OCI-LY7 (cell line): ENCODE results near the gene DIP2C. TPM values are rescaled to one million over a fixed set of nuclear protein-coding genes. Genes with fewer than 3 reads are reported as not detected.

ENCODE experiments used
- BruUV-seq: library from RNA; stranded (reverse); fragments of 400-500 nt; replicated peaks from 2 replicates; lab custom pipeline; 2021; lab: Mats Ljungman, UMichigan
- CTCF ChIA-PET: fragments of 300-600 bp; sonication (Branson Sonifier 250); formaldehyde crosslinking; loops from one replicate; lab custom pipeline; 2022; ENCODE audit warnings: antibody characterized with exemption; ENCODE audit not compliant: unreplicated experiment; lab: Charles Lee
- POLR2A ChIA-PET: fragments of 300-600 bp; sonication (Branson Sonifier 250); formaldehyde crosslinking; loops from one replicate; lab custom pipeline; 2022; ENCODE audit warnings: antibody characterized with exemption; lab: Charles Lee
- DNase-seq: peaks from one replicate; pipeline ENCODE4 v3.0.0-alpha.2; 2015; ENCODE audit warnings: low spot score
- H2AFZ ChIP-seq: fragments of 200-600 bp; sonication (generic), shearing (Covaris generic); 2 replicates; pipeline ENCODE4 v1.6.1; 2014; ENCODE audit warnings: mild to moderate bottlenecking, antibody characterized with exemption, low read length, moderate library complexity
- H3K27ac ChIP-seq: fragments of 200-600 bp; sonication (generic); 2 replicates; pipeline ENCODE4 v1.5.1; 2014; ENCODE audit warnings: mixed run types, low read depth, mild to moderate bottlenecking, moderate library complexity, low read length, inconsistent platforms; ENCODE audit not compliant: poor library complexity, severe bottlenecking
- H3K36me3 ChIP-seq: fragments of 200-600 bp; sonication (generic); 2 replicates; pipeline ENCODE4 v1.6.1; 2014; ENCODE audit warnings: mild to moderate bottlenecking, antibody characterized with exemption, low read length, moderate library complexity, mixed read lengths; ENCODE audit not compliant: insufficient read depth
- H3K4me1 ChIP-seq: fragments of 200-600 bp; sonication (generic); 2 replicates; pipeline ENCODE4 v1.5.1; 2014; ENCODE audit warnings: mild to moderate bottlenecking, low read length; ENCODE audit not compliant: insufficient read depth, poor library complexity, severe bottlenecking
- H3K4me2 ChIP-seq: fragments of 200-600 bp; sonication (generic); 2 replicates; pipeline ENCODE4 v1.6.1; 2014; ENCODE audit warnings: mild to moderate bottlenecking, low read length
- H3K4me3 ChIP-seq: fragments of 200-600 bp; sonication (generic); 2 replicates; pipeline ENCODE4 v1.5.1; 2014; ENCODE audit warnings: mild to moderate bottlenecking, low read depth, low read length; ENCODE audit not compliant: poor library complexity, severe bottlenecking
- H3K79me2 ChIP-seq: fragments of 200-600 bp; sonication (generic); 2 replicates; pipeline ENCODE4 v1.6.1; 2016; ENCODE audit warnings: low read depth, mild to moderate bottlenecking, low read length, moderate library complexity, mixed read lengths; ENCODE audit not compliant: insufficient read depth
- H3K9me2 ChIP-seq: fragments of 200-600 bp; sonication (generic); 2 replicates; pipeline ENCODE4 v1.6.1; 2016; ENCODE audit warnings: mild to moderate bottlenecking, low read length, mixed read lengths; ENCODE audit not compliant: insufficient read depth
- H3K9me3 ChIP-seq: fragments of 200-600 bp; sonication (generic); 2 replicates; pipeline ENCODE4 v1.6.1; 2014; ENCODE audit warnings: mild to moderate bottlenecking, mixed run types, low read length, mixed read lengths
- H4K20me1 ChIP-seq: fragments of 200-600 bp; sonication (generic); 2 replicates; pipeline ENCODE4 v1.6.1; 2014; ENCODE audit warnings: mild to moderate bottlenecking, antibody characterized with exemption, low read length, moderate library complexity, mixed read lengths; ENCODE audit not compliant: insufficient read depth
- EZH2phosphoT487 ChIP-seq: fragments of 200-600 bp; sonication (generic); IDR thresholded peaks from 2 replicates; pipeline ENCODE4 v1.6.1; 2018; ENCODE audit warnings: low read depth, borderline replicate concordance, mild to moderate bottlenecking, mixed run types, antibody characterized with exemption, low read length, moderate library complexity, mixed read lengths
- intact Hi-C: fragments of 100-400 bp; cut with micrococcal nuclease; formaldehyde crosslinking; loops from one replicate; pipeline ENCODE4 v1.10.0; 2022; ENCODE audit not compliant: unreplicated experiment
- total RNA-seq, 2 experiments: library from RNA; depleted of rRNA in 1 of 2; stranded (reverse); fragments of >200 nt in 1 of 2; shearing (Covaris generic) in 1 of 2; gene quantifications; 2 replicates each; pipeline ENCODE4 v1.2.3, GENCODE V29; 2014 to 2022
- TF ChIP-seq, protein P1 (sequence below): fragments of 200-600 bp; sonication (generic); conservative IDR thresholded peaks from 2 replicates; pipeline ENCODE4 v1.5.1; 2014; ENCODE audit warnings: mild to moderate bottlenecking, antibody characterized with exemption, low read length, moderate library complexity, mixed read lengths

The DIP2C gene
- total RNA-seq, 2 experiments from 2014 or later = 10.9 to 29.5 TPM

GRCh38 chr10:241451-241850 is 448.0 kb downstream of the DIP2C start:
- Histone ChIP-seq H3K4me1 (peaks cover 5% of the 10 kb centered on the region), H3K79me2 (no peaks in the 10 kb centered on the region), H3K4me3 (no peak overlapping the region), H3K9me2 (no peaks in the 10 kb centered on the region), H3K4me2 (no peak overlapping the region), H3K36me3 (no peaks in the 10 kb centered on the region), H3K27ac (no peak overlapping the region), H4K20me1 (no peaks in the 10 kb centered on the region), H2AFZ (no peak overlapping the region), H3K9me3 (no peaks in the 10 kb centered on the region)
- ChIA-PET CTCF (no interaction called here), POLR2A (interaction anchor here (0.6 to 0.8 kb wide), 2 partner anchors 11 to 729 kb away, joined by 3 read pairs; no protein-coding TSS in a partner anchor)
- no peak for DNase-seq
- intact Hi-C loops = no loop called here
- TF ChIP-seq EZH2phosphoT487 = no peak
- TF ChIP-seq, protein P1, sequence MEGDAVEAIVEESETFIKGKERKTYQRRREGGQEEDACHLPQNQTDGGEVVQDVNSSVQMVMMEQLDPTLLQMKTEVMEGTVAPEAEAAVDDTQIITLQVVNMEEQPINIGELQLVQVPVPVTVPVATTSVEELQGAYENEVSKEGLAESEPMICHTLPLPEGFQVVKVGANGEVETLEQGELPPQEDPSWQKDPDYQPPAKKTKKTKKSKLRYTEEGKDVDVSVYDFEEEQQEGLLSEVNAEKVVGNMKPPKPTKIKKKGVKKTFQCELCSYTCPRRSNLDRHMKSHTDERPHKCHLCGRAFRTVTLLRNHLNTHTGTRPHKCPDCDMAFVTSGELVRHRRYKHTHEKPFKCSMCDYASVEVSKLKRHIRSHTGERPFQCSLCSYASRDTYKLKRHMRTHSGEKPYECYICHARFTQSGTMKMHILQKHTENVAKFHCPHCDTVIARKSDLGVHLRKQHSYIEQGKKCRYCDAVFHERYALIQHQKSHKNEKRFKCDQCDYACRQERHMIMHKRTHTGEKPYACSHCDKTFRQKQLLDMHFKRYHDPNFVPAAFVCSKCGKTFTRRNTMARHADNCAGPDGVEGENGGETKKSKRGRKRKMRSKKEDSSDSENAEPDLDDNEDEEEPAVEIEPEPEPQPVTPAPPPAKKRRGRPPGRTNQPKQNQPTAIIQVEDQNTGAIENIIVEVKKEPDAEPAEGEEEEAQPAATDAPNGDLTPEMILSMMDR = no peak
- BruUV-seq = no TSS peak

GRCh38 chr10:239109-239508 is 450.4 kb downstream of the DIP2C start:
- ChIA-PET POLR2A (no interaction called here), CTCF (no interaction called here)
- TF ChIP-seq EZH2phosphoT487 = no peak
- TF ChIP-seq, protein P1 = peak; percentile 73
- no peaks in the 10 kb centered on the region for H3K36me3 ChIP-seq
- H3K27ac ChIP-seq = no peak overlapping the region
- H3K9me2 ChIP-seq = no peaks in the 10 kb centered on the region
- no peaks in the 10 kb centered on the region for H3K79me2 ChIP-seq
- BruUV-seq = no TSS peak
- no peaks in the 10 kb centered on the region for H4K20me1 ChIP-seq
- no peak overlapping the region for H3K4me2 ChIP-seq
- H2AFZ ChIP-seq = no peak overlapping the region
- H3K9me3 ChIP-seq = no peaks in the 10 kb centered on the region
- intact Hi-C loops = no loop called here
- DNase-seq = peak; percentile 53
- peaks cover 5% of the 10 kb centered on the region for H3K4me1 ChIP-seq
- H3K4me3 ChIP-seq = no peak overlapping the region

DNA sequence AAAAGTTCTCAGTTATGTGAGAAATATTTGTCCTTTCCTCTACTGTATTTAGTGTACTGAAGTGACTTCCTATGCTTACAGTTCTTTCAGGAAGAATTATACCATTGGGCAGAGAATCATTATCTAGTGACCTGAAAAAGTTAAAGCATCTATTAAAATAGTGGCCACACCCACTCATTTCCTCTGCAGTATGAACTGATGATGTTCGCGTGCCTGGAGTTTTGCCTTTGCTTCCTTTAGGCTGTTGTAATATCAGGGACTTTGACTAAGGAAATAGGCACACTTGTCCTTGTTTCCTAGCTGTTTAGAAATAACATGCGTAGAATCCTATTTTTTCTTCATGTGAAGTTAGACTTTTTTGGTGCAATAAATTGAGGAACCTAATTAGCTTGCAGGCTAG is 453.6 kb downstream of the DIP2C start:
- no peak overlapping the region for H2AFZ ChIP-seq
- intact Hi-C loops = no loop called here
- peaks cover 5% of the 10 kb centered on the region for H3K4me1 ChIP-seq
- no peak for DNase-seq
- no peaks in the 10 kb centered on the region for H3K36me3 ChIP-seq
- no TSS peak for BruUV-seq
- no peaks in the 10 kb centered on the region for H4K20me1 ChIP-seq
- no peak for TF ChIP-seq EZH2phosphoT487
- TF ChIP-seq, protein P1 = no peak
- no peak overlapping the region for H3K4me3 ChIP-seq
- ChIA-PET CTCF (no interaction called here), POLR2A (no interaction called here)
- no peaks in the 10 kb centered on the region for H3K9me2 ChIP-seq
- no peak overlapping the region for H3K4me2 ChIP-seq
- H3K27ac ChIP-seq = no peak overlapping the region
- no peaks in the 10 kb centered on the region for H3K9me3 ChIP-seq
- H3K79me2 ChIP-seq = no peaks in the 10 kb centered on the region
